Endothelial cell of umbilical vein (primary cell): ENCODE results near the gene ELK1. TPM values are rescaled to one million over a fixed set of nuclear protein-coding genes. Genes with fewer than 3 reads are reported as not detected.

ENCODE experiments used
- BruUV-seq: library from RNA; stranded (reverse); fragments of 400-500 nt; replicated peaks from 2 replicates; lab custom pipeline; 2021; lab: Mats Ljungman, UMichigan
- CTCF ChIA-PET: fragments of 300-600, 350-600 bp; sonication (Branson Sonifier 250); formaldehyde crosslinking; loops from one replicate; lab custom pipeline; 2021; ENCODE audit warnings: antibody characterized with exemption, inconsistent platforms; lab: Charles Lee
- POLR2A ChIA-PET: fragments of 300-600, 350-600 bp; sonication (Branson Sonifier 250); formaldehyde crosslinking; loops from one replicate; lab custom pipeline; 2021; ENCODE audit warnings: antibody characterized with exemption, inconsistent platforms; lab: Charles Lee
- DNase-seq: peaks from one replicate; pipeline ENCODE4 v3.0.0-alpha.2; 2011; ENCODE audit warnings: low read depth, low spot score
- FAIRE-seq: peaks from 2 replicates; lab custom pipeline; 2011; peaks lifted over from hg19 to GRCh38; lab: Jason Lieb, UNC
- H2AFZ ChIP-seq: 2 replicates; pipeline ENCODE4 v1.6.0; 2012; ENCODE audit warnings: low read depth, low read length, control low read depth, inconsistent platforms
- H3K27ac ChIP-seq: 2 replicates; pipeline ENCODE4 v1.5.1; 2011; ENCODE audit warnings: low read depth, mild to moderate bottlenecking, control low read depth, low read length, moderate library complexity; ENCODE audit not compliant: insufficient read depth
- H3K27me3 ChIP-seq, 2 experiments: 2 replicates each; pipeline versions ENCODE4 v1.6.0 to v1.6.1; 2011; ENCODE audit warnings: low read length in 2 of 2, mixed read lengths in 1 of 2; ENCODE audit not compliant: control insufficient read depth in 2 of 2, insufficient read depth in 2 of 2
- H3K36me3 ChIP-seq, 2 experiments: 2 replicates in 1 of 2; 3 replicates in 1 of 2; pipeline ENCODE4 v1.5.1; 2011; ENCODE audit warnings: low read length in 2 of 2, mild to moderate bottlenecking in 1 of 2, moderate library complexity in 1 of 2; ENCODE audit not compliant: control insufficient read depth in 2 of 2, insufficient read depth in 2 of 2; ENCODE audit errors: extremely low read depth in 1 of 2
- H3K4me1 ChIP-seq: 3 replicates; pipeline ENCODE4 v1.5.1; 2011; ENCODE audit warnings: mild to moderate bottlenecking, low read length; ENCODE audit not compliant: control insufficient read depth, insufficient read depth; ENCODE audit errors: extremely low read depth
- H3K4me2 ChIP-seq: 2 replicates; pipeline ENCODE4 v1.6.1; 2011; ENCODE audit warnings: low read length, control low read depth, mixed read lengths; ENCODE audit not compliant: insufficient read depth
- H3K4me3 ChIP-seq, 3 experiments: fragments of 200-600 bp in 1 of 3; sonication (generic), shearing (Covaris generic) in 1 of 3; replicated peaks in 1 of 3; 2 replicates each; pipeline ENCODE4 v1.5.1; 2011 to 2016; ENCODE audit warnings: control low read depth in 3 of 3, low read length in 3 of 3, mild to moderate bottlenecking in 2 of 3, inconsistent platforms in 1 of 3, low read depth in 1 of 3, moderate library complexity in 1 of 3; ENCODE audit not compliant: insufficient read depth in 1 of 3
- H3K79me2 ChIP-seq: 2 replicates; pipeline ENCODE4 v1.6.0; 2012; ENCODE audit warnings: low read length, inconsistent platforms; ENCODE audit not compliant: control insufficient read depth, insufficient read depth
- H3K9ac ChIP-seq: replicated peaks from 2 replicates; pipeline ENCODE3; 2011; ENCODE audit warnings: low read length, control low read depth; ENCODE audit not compliant: insufficient read depth; ENCODE audit errors: extremely low read depth
- H3K9me1 ChIP-seq: replicated peaks from 3 replicates; pipeline ENCODE4 v1.6.0; 2011; ENCODE audit warnings: mild to moderate bottlenecking, low read length; ENCODE audit not compliant: control insufficient read depth, insufficient read depth; ENCODE audit errors: extremely low read depth
- H3K9me3 ChIP-seq: replicated peaks from 2 replicates; pipeline ENCODE4 v1.5.1; 2012; ENCODE audit warnings: low read length, inconsistent platforms; ENCODE audit not compliant: control insufficient read depth, insufficient read depth
- H4K20me1 ChIP-seq: replicated peaks from 2 replicates; pipeline ENCODE3; 2011; ENCODE audit warnings: mild to moderate bottlenecking, low read length; ENCODE audit not compliant: control insufficient read depth, insufficient read depth; ENCODE audit errors: extremely low read depth
- EZH2 ChIP-seq: IDR thresholded peaks from 2 replicates; pipeline ENCODE4 v1.6.1; 2012; ENCODE audit warnings: borderline replicate concordance, low read depth, mild to moderate bottlenecking, moderate library complexity, low read length, inconsistent platforms; ENCODE audit not compliant: severe bottlenecking
- FOS ChIP-seq: IDR thresholded peaks from 2 replicates; pipeline ENCODE4 v1.6.1; 2011; ENCODE audit warnings: mild to moderate bottlenecking, low read length, moderate library complexity, borderline replicate concordance; ENCODE audit not compliant: insufficient read depth
- GATA2 ChIP-seq: IDR thresholded peaks from 2 replicates; pipeline ENCODE4 v1.7.0; 2011; ENCODE audit warnings: low read depth, mild to moderate bottlenecking, moderate library complexity, mixed read lengths, low read length; ENCODE audit not compliant: insufficient read length, insufficient read depth
- JUN ChIP-seq: IDR thresholded peaks from 2 replicates; pipeline ENCODE4 v1.6.1; 2011; ENCODE audit warnings: borderline replicate concordance, low read depth; ENCODE audit not compliant: insufficient read length, insufficient read depth
- MYC ChIP-seq: IDR thresholded peaks from one replicate; pipeline ENCODE4 v1.6.1; 2011; ENCODE audit warnings: mild to moderate bottlenecking, low read depth, low read length
- POLR2A ChIP-seq: IDR thresholded peaks from 2 replicates; pipeline ENCODE4 v1.6.1; 2012; ENCODE audit warnings: low read depth, mild to moderate bottlenecking, control low read depth, low read length
- POLR2AphosphoS5 ChIP-seq: IDR thresholded peaks from 2 replicates; pipeline ENCODE4 v1.6.1; 2012; ENCODE audit warnings: low read depth, mild to moderate bottlenecking, control low read depth, low read length, moderate library complexity; ENCODE audit not compliant: insufficient read depth
- dilution Hi-C: fragments of 300-500 bp; cut with MboI; formaldehyde crosslinking; loops from one replicate; pipeline ENCODE4 v1.15.0; 2019; ENCODE audit warnings: low sequenced_read_pairs; ENCODE audit not compliant: extremely low pct_ligation_motif_present
- intact Hi-C: fragments of 100-400 bp; cut with micrococcal nuclease; formaldehyde crosslinking; loops from one replicate; pipeline ENCODE4 v1.10.0; 2022
- polyA plus RNA-seq, 4 experiments: library from polyadenylated mRNA; depleted of rRNA in 3 of 4; stranded (reverse) in 3 of 4; unstranded in 1 of 4; fragments of >200 nt; gene quantifications; 2 replicates each; pipeline versions ENCODE4 v1.2.1 to v1.2.3, GENCODE V29; 2011 to 2012; ENCODE audit warnings: missing spikeins in 1 of 4
- total RNA-seq: library from RNA; stranded (reverse); gene quantifications from 2 replicates; pipeline ENCODE4 v1.2.3, GENCODE V29; 2021
- TF ChIP-seq, protein P1 (sequence below), 2 donors: IDR thresholded peaks; 1 replicate in 1 of 2; 2 replicates in 1 of 2; pipeline ENCODE4 v1.5.1; 2011; ENCODE audit warnings: low read length in 2 of 2, mild to moderate bottlenecking in 2 of 2, moderate library complexity in 2 of 2, control low read depth in 1 of 2, inconsistent platforms in 1 of 2, low read depth in 1 of 2; ENCODE audit not compliant: insufficient read depth in 1 of 2; ENCODE audit errors: extremely low read depth in 1 of 2
- TF ChIP-seq, protein P2 (sequence below): IDR thresholded peaks from 2 replicates; pipeline ENCODE4 v1.6.1; 2011; ENCODE audit not compliant: insufficient read depth, insufficient read length

The ELK1 gene
- total and polyA plus RNA-seq, 2 donors (not counting 3 experiments of a cell fraction or from before 2014, with no cell fraction given), result 18.3 to 28.7 TPM

DNA sequence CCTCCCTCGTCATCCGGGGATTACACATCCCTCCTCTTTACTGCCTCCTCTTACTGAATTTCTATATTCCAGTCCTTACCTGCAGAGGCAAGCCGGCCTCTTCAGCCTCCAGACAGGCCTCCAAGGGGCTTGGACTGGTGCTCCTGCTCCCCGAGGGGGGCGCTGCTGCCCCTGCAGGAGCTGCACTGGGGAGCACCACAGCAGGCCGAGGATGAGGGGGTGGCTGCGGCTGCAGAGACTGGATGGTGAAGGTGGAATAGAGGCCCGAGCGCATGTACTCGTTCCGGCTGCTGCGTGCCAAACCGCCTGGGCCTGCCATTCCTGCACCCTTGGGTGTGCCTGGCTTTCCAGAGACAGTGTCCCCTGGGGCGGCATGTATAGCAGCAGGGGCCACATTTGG lies 11.5 kb downstream of the ELK1 start:
- no peaks in the 10 kb centered on the region for H3K79me2 ChIP-seq
- no peaks in the 10 kb centered on the region for H4K20me1 ChIP-seq
- ChIA-PET POLR2A (no interaction called here), CTCF (no interaction called here)
- no TSS peak for BruUV-seq
- peaks cover 0 to 11% of the 10 kb centered on the region in 2 experiments for H3K36me3 ChIP-seq
- dilution Hi-C loops (no loop called here), intact Hi-C loops (loop anchor here (5.0 kb wide), 2 partner anchors 57 to 447 kb away; partner anchors contain the start of genes TIMP1 and UBA1)
- DNase-seq, result no peak
- no peaks in the 10 kb centered on the region for H3K4me1 ChIP-seq
- H3K9me1 ChIP-seq, result no peaks in the 10 kb centered on the region
- TF ChIP-seq JUN (no peak), POLR2A (no peak), POLR2AphosphoS5 (no peak), FOS (no peak), GATA2 (no peak), EZH2 (no peak), MYC (no peak)
- TF ChIP-seq, protein P1, sequence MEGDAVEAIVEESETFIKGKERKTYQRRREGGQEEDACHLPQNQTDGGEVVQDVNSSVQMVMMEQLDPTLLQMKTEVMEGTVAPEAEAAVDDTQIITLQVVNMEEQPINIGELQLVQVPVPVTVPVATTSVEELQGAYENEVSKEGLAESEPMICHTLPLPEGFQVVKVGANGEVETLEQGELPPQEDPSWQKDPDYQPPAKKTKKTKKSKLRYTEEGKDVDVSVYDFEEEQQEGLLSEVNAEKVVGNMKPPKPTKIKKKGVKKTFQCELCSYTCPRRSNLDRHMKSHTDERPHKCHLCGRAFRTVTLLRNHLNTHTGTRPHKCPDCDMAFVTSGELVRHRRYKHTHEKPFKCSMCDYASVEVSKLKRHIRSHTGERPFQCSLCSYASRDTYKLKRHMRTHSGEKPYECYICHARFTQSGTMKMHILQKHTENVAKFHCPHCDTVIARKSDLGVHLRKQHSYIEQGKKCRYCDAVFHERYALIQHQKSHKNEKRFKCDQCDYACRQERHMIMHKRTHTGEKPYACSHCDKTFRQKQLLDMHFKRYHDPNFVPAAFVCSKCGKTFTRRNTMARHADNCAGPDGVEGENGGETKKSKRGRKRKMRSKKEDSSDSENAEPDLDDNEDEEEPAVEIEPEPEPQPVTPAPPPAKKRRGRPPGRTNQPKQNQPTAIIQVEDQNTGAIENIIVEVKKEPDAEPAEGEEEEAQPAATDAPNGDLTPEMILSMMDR (IDR thresholded peaks at IDR 0.05; ENCODE audit: extremely low read depth in 1 of 2, insufficient read depth in 1 of 2, low read depth in 1 of 2, low read length in 2 of 2), result no peak
- TF ChIP-seq, protein P2, sequence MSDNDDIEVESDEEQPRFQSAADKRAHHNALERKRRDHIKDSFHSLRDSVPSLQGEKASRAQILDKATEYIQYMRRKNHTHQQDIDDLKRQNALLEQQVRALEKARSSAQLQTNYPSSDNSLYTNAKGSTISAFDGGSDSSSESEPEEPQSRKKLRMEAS, result no peak
- H3K9ac ChIP-seq, result no peak overlapping the region
- no peaks in the 10 kb centered on the region for H3K27me3 ChIP-seq
- no peak overlapping the region for H3K27ac ChIP-seq
- no peak overlapping the region for H2AFZ ChIP-seq
- H3K4me2 ChIP-seq, result no peak overlapping the region
- no peaks in the 10 kb centered on the region for H3K9me3 ChIP-seq
- FAIRE-seq, result no peak
- H3K4me3 ChIP-seq, result no peak overlapping the region
